GM12801 (cell line): ENCODE measurements around the gene KAT14.

ENCODE experiments used
- TF ChIP-seq, protein P1 (sequence below): IDR thresholded peaks from one replicate; pipeline ENCODE4 v1.5.1; 2011; ENCODE audit warnings: control low read depth; ENCODE audit not compliant: insufficient read length; ENCODE audit errors: extremely low read depth

Gene KAT14

DNA sequence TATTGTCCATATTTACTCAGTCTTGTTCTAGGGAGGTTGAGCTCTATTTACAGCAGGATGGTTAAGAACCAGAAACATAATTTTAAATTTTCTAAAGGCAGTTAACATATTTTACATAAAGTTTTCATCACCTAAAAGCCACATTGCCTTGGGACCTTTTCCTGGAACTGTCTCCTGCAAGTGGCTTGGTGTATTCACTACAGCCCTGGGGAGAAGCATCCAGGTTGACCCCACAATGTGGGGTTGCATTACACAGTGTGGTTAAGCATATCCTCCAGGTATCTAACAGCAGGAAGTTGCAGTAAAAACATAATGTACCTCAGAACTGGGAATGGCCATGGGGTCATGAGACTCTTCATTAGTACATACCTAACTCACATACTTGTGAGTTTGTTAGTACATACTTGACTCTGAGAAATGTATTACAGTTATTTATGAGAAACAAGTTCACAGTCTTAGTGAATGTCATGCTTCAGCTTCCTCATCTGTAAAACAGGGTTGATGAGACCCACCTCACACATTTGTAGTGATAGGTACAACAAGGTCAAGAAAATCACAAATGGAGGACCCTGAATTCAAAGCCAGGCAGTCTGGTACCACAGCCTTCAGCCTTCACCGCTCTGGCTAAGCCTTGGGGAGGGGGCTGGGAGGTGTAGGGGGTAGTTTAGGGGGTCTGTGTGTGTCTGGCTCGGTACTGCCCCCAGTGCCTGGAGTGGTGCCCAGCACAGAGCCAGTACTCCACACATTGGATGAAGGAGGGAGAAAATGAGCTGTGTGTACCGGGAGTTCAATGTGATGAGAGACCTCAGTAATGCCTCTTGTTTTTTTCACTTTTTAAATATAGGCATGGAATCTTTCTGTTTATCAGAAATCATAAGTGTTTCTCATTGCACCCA is 52.9 kb downstream of the KAT14 start:
- TF ChIP-seq, protein P1, sequence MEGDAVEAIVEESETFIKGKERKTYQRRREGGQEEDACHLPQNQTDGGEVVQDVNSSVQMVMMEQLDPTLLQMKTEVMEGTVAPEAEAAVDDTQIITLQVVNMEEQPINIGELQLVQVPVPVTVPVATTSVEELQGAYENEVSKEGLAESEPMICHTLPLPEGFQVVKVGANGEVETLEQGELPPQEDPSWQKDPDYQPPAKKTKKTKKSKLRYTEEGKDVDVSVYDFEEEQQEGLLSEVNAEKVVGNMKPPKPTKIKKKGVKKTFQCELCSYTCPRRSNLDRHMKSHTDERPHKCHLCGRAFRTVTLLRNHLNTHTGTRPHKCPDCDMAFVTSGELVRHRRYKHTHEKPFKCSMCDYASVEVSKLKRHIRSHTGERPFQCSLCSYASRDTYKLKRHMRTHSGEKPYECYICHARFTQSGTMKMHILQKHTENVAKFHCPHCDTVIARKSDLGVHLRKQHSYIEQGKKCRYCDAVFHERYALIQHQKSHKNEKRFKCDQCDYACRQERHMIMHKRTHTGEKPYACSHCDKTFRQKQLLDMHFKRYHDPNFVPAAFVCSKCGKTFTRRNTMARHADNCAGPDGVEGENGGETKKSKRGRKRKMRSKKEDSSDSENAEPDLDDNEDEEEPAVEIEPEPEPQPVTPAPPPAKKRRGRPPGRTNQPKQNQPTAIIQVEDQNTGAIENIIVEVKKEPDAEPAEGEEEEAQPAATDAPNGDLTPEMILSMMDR = no peak

DNA sequence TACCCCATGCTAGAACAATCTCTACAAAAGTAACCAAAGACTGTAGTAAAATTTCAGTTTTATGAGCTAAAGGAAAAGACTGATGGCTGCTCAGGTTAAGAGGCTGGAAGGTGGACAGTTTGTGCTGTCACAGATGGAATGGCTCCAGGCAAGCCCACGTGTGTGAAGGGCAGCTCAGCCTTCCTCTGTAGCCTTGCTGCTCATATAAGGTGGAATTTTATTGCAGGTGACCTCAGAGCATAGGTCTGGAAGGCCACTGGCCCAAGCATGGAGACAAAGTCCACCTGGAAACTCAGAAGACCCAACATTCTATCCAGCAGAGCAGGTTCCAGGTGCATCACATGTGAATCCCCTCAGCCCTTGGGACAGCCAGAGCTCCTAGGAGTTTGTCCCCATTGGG is 53.6 kb downstream of the KAT14 start:
- TF ChIP-seq, protein P1 = no peak

DNA sequence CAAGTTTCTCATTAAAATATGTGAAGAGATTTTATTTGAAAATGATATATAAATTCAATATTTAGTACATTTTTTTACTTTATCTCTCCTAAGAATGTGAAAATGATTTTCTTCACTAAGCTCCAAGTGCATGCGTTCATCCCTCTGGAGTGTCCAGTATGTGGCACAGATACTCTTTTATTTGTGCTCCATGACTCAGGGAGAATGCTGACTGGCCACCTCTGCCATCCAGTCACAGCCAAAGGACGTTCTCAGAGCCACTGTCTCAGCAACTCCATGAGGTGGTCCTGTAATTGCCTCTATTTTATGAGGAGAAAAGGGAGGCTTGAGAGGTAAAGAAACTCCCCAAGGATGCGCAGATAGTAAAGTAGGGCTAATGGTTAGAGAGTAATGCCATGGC is 58.3 kb downstream of the KAT14 start:
- TF ChIP-seq, protein P1 = no peak

DNA sequence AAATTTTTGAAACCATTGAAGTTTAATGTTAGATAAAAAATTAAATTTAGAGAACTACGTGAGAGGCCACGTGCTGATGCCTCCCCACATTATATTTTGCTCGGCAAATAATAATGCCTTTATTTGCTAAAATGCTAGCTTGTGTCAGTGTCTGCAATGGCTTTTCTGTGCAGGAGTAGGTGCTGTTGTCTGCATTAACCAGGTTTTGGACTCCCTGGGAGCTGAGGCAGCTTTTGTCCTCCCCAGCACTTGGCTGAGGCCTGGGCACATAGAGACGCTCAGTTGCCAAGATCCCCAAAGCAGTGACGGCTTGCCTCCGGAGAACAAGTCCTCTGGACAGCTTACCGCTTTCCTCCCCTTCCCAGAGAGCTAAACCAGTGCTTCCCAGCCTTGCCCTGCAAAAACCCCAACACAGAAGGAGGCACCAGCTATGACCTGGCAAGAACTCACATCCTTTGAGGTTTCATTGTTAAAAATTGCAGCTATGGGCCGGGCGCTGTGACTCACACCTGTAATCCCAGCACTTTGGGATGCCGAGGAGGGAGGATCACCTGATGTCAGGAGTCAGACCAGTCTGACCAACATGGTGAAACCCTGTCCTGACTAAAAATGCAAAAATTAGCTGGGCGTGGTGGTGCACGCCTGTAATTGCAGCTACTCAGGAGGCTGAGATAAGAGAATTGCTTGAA is 59.9 kb downstream of the KAT14 start:
- TF ChIP-seq, protein P1 = no peak

DNA sequence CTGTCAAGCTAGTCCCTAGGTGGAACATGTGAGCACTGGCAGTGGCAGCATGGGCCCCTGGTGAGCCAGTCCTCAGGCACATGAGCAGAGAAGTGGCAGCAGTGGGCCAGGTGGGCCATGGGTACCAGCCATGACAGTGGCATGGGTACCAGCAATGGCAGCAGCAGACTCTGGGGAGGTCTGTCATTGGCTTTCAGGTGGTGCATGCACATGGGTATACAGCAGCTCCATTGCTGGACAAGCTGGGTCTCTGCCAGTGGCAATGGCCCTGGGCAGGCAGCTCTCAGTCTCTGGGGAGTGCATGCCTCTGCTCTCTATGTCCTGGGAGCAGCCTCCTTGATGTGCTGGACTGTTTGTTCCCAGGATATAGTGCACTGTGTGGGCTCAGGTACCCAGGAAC is 65.3 kb downstream of the KAT14 start:
- TF ChIP-seq, protein P1 = no peak

DNA sequence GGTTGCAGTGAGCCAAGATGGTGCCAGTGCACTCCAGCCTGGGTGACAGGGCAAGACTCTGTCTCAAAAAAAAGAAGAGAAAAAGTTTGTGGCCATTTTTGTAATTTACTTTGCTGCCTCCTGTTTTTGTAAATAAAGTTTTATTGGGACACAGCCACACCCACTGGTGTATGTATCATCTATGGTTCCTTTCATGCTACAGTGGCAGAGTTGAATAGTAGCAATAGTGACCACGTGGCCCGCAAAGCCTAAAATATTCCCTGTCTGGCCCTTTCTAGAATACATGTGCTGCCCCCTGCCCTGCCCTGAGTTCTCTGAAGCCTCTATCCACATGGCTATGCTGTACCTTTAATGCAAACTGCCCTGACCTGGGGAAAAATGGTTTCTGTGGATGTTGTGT is 75.3 kb downstream of the KAT14 start:
- TF ChIP-seq, protein P1 = no peak

DNA sequence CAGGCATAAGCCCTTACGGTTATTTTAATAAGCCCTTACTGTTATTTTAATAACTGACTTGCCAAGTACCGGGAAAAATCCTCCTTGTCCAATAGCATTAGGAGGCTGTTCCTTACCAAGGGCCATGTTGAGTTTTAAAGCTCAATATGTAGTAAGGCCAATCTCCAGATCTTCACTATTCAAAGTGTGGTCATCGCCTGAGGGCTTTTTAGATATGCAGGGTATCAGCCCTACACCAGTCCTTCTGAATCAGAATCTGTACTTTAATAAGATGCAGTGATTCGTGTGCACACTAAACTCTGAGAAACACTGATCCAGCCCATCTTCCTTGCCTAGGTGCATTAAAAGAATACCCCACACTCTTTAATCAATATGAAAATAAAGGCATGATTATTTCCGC is 77.9 kb downstream of the KAT14 start:
- TF ChIP-seq, protein P1 = no peak
